HepG2 (cell line): Measurements from ENCODE around the gene KRTAP23-1.

Experiments
- CTCF ChIP-seq: sonication (generic); formaldehyde crosslinking; IDR thresholded peaks from 2 replicates; pipeline ENCODE4 v1.5.0; 2020; ENCODE audit warnings: mild to moderate bottlenecking, missing genetic modification reagents, moderate library complexity
- FOXO4 ChIP-seq: sonication (generic); formaldehyde crosslinking; conservative IDR thresholded peaks from 2 replicates; pipeline ENCODE4 v1.8.1; 2023; ENCODE audit warnings: missing genetic modification reagents
- GTF2F1 ChIP-seq: fragments of 150-350 bp; IDR thresholded peaks from 2 replicates; pipeline ENCODE4 v1.6.1; 2014; ENCODE audit warnings: low read length
- TAF1 ChIP-seq: sonication (generic); formaldehyde crosslinking; IDR thresholded peaks from 2 replicates; pipeline ENCODE4 v1.4.0; 2020; ENCODE audit warnings: missing genetic modification reagents
- TCF7 ChIP-seq: sonication (generic); IDR thresholded peaks from 2 replicates; pipeline ENCODE4 v1.6.1; 2016; ENCODE audit warnings: antibody characterized with exemption, low read depth
- THAP7 ChIP-seq: sonication (generic); formaldehyde crosslinking; IDR thresholded peaks from 2 replicates; pipeline ENCODE4 v1.8.1; 2023; ENCODE audit warnings: mild to moderate bottlenecking, missing genetic modification reagents
- ZBTB25 ChIP-seq: IDR thresholded peaks from 2 replicates; pipeline ENCODE4 v1.6.1; 2018; ENCODE audit warnings: missing genetic modification reagents
- ZNF251 ChIP-seq: sonication (generic); formaldehyde crosslinking; IDR thresholded peaks from 2 replicates; pipeline ENCODE4 v1.9.0; 2021; ENCODE audit warnings: mild to moderate bottlenecking, missing genetic modification reagents
- ZNF407 ChIP-seq: sonication (generic); formaldehyde crosslinking; IDR thresholded peaks from one replicate; pipeline ENCODE4 v1.5.1; 2020; ENCODE audit warnings: mild to moderate bottlenecking, missing genetic modification reagents; ENCODE audit errors: not compliant biosample characterization
- ZNF468 ChIP-seq: sonication (generic); formaldehyde crosslinking; IDR thresholded peaks from 2 replicates; pipeline ENCODE4 v1.8.0; 2022; ENCODE audit warnings: mild to moderate bottlenecking, moderate library complexity, missing genetic modification reagents

- TF ChIP-seq ZNF251 (CRISPR knock-in tag) (no peak), THAP7 (CRISPR knock-in tag) (no peak), TCF7 (no peak), TAF1 (CRISPR knock-in tag) (no peak), CTCF (CRISPR knock-in tag) (no peak), ZNF407 (no peak), ZBTB25 (CRISPR knock-in tag) (no peak), ZNF468 (CRISPR knock-in tag) (no peak), FOXO4 (no peak), GTF2F1 (no peak)
Measured at GRCh38 chr21:30329203-30329875, 19.1 kb downstream of the KRTAP23-1 start.
